ENCODE results near the gene HDAC7.

DNA sequence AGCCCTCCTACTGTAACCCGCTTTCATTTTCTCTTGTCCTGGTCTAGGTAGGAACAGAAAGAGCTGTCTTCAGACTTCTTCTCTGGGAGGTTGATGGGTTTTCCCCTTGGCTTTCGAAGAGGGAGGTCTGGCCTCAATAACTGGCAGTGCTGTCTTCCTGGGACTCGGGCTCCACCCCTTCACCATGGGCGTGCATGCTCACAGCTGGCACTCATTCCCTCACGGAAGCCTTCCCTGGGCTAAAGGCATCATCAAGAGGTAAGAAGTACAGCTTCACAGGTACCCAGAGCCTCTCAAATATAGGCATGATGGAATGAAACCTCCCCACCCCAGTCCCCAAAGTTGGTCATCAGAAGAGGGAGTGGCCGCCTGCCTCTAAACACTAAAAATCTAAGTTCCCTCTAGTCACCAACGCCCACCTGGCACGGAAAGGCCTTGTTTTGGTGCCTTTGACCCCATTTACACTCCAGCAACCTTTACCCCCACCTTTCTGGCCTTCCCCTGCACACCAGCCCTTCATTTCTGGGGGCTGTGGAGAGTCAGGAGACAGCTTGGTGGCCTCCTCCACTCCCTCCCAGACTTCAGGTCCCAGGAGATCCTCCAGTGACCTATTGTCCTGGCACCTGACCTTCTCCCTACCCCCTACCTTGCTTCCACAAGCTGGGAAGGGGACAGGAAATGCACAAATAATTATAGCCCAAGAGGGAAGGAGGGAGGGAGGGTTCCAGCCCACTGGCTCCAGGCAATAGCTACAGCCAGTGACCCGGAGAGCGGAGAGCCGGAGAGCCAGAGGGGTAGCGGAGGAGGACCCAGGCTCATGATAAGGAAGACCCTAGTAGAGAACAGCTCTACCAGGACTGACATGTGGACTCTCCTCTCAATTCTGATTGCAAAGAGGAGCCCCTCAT is 63.8 kb downstream of the HDAC7 start:
- TF ChIP-seq, protein P1, sequence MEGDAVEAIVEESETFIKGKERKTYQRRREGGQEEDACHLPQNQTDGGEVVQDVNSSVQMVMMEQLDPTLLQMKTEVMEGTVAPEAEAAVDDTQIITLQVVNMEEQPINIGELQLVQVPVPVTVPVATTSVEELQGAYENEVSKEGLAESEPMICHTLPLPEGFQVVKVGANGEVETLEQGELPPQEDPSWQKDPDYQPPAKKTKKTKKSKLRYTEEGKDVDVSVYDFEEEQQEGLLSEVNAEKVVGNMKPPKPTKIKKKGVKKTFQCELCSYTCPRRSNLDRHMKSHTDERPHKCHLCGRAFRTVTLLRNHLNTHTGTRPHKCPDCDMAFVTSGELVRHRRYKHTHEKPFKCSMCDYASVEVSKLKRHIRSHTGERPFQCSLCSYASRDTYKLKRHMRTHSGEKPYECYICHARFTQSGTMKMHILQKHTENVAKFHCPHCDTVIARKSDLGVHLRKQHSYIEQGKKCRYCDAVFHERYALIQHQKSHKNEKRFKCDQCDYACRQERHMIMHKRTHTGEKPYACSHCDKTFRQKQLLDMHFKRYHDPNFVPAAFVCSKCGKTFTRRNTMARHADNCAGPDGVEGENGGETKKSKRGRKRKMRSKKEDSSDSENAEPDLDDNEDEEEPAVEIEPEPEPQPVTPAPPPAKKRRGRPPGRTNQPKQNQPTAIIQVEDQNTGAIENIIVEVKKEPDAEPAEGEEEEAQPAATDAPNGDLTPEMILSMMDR (IDR thresholded peaks at IDR 0.05), result no peak
- no peak for TF ChIP-seq POLR2A (IDR thresholded peaks at IDR 0.05)

All from prostate gland (tissue), 2 donors.